Sigmoid colon (tissue), 3 donors: ENCODE measurements around the gene ELF4.

Experiments
- CTCF ChIP-seq, 4 experiments: fragments of 450-650 bp in 3 of 4; fragments of 200-600 bp in 1 of 4; IDR thresholded peaks; one replicate each; pipeline ENCODE4 v1.5.1; 2016 to 2019; ENCODE audit warnings: antibody characterized with exemption in 4 of 4, mild to moderate bottlenecking in 3 of 4, moderate library complexity in 2 of 4
- POLR2A ChIP-seq, 2 donors: fragments of 450-650 bp; IDR thresholded peaks; one replicate each; pipeline ENCODE4 v1.6.1; 2016; ENCODE audit warnings: antibody characterized with exemption in 2 of 2, mild to moderate bottlenecking in 2 of 2, moderate library complexity in 2 of 2

- TF ChIP-seq CTCF (IDR thresholded peaks at IDR 0.05) (no peak), POLR2A (IDR thresholded peaks at IDR 0.05) (no peak)
Measured at GRCh38 chrX:130114141-130114588, 3.9 kb upstream of the ELF4 start.
